GM13976 (cell line): ENCODE data around the gene NR3C2.

Experiments used
- DNase-seq: peaks from one replicate; pipeline ENCODE4 v3.0.0; 2012; ENCODE audit warnings: low spot score
- in situ Hi-C: fragments of 300-500 bp; cut with MboI; formaldehyde crosslinking; loops from one replicate; pipeline ENCODE4 v1.12.0; 2022; ENCODE audit warnings: low sequenced_read_pairs, mixed read lengths, inconsistent platforms; ENCODE audit not compliant: unreplicated experiment
- TF ChIP-seq, protein P1 (sequence below): IDR thresholded peaks from 2 replicates; pipeline ENCODE4 v1.5.1; 2012; ENCODE audit warnings: borderline replicate concordance, mild to moderate bottlenecking; ENCODE audit not compliant: insufficient read depth; ENCODE audit errors: extremely low read depth, missing control alignments, control extremely low read depth

NR3C2 gene

DNA sequence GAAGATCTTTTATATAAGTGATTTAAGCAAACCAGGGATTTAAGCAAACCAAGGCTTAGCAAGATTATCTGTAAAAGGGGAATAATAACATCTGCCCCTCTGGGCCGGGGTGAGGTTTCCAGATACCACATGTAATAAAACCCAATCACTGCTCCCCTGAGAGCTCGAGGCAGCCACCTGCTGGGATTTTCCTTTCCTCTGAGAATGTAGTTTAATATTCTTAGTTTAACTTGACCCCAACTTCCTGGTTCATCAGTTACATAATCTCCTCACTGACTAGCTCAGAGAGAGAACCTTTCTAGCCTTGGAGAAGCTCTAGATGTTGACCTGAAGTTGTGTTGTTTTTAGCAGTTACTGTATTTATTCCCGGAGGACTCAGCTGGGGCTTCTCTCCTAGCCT is 387.9 kb downstream of the NR3C2 start:
- in situ Hi-C loops: no loop called here
- DNase-seq: no peak

DNA sequence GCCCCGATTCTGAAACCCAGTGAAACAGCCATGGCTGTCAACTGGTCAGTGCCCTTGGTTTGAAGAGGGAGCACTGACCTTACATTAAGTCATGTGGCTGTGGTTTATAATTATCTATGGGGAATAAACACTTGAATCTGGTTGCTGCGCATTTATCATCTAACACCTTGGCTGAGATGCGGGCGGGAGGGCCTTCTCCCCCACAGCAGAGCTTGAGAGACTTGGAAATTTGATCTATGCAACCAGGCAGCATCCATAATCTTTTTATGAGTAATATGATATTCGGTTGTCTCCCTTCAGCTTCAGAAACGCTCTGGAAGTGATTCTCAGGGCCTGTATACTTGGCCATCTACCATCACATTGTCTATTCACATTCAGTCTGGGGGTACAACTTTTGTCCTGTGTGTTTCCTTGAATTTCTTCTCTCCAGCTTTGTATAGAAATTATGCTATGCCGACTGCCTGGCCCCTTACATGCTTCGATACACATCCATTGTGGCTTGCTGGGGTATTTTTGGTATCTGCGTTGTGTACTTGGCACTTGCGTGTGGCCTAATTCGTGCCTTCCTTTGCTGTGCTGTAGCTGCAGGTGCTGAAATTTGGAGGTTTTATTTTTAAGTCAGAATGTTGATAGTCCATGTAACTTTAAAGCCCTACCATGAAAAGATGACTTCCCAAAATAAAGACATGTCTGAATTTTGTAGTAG is 388.8 kb downstream of the NR3C2 start:
- TF ChIP-seq, protein P1, sequence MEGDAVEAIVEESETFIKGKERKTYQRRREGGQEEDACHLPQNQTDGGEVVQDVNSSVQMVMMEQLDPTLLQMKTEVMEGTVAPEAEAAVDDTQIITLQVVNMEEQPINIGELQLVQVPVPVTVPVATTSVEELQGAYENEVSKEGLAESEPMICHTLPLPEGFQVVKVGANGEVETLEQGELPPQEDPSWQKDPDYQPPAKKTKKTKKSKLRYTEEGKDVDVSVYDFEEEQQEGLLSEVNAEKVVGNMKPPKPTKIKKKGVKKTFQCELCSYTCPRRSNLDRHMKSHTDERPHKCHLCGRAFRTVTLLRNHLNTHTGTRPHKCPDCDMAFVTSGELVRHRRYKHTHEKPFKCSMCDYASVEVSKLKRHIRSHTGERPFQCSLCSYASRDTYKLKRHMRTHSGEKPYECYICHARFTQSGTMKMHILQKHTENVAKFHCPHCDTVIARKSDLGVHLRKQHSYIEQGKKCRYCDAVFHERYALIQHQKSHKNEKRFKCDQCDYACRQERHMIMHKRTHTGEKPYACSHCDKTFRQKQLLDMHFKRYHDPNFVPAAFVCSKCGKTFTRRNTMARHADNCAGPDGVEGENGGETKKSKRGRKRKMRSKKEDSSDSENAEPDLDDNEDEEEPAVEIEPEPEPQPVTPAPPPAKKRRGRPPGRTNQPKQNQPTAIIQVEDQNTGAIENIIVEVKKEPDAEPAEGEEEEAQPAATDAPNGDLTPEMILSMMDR: no peak
- no peak for DNase-seq
- in situ Hi-C loops: no loop called here

More for the DNA sequence above, 387.9 kb downstream of the NR3C2 start:
- TF ChIP-seq, protein P1: no peak

GRCh38 chr4:148052448-148052847 is 389.8 kb downstream of the NR3C2 start:
- in situ Hi-C loops: no loop called here
- DNase-seq: no peak
- TF ChIP-seq, protein P1: no peak

DNA sequence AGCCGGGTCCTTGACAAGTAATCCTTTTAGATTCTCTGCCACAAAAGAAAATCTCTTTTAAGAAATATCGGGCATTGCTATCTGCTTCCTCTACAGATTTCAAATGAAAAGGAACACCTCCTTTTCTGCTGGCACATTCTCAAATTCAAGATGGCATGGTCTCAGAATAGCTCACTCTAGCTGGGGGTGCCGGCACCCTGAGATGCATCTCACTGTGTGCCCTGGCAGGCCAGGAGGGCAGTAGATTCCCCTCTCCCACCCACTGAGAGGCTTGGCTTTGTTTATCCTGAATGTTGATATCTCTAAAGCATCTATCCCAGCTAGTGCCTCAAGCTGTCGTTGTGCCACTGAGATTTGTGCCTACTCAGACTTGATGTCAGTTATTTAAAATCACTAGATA is 390.8 kb downstream of the NR3C2 start:
- in situ Hi-C loops: no loop called here
- no peak for DNase-seq
- TF ChIP-seq, protein P1: no peak

DNA sequence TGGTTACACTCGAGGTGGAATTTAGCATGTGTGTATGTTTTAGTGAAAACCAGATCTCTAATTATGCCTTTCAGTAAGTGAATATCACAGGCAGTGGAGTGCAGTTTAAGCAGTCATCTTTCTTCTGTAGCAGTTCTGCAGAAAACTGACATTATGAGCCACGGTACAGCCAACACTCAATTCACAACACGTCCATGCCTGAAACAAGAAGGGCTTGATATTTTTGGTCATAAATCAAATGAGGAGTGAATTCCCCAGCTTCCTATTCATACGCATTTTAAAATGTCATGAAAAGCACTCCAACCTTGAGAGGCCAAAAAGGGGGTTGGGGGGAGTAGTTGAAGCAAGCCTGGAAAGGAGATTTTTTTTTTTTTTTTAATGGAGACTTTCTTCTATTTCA is 393.6 kb downstream of the NR3C2 start:
- TF ChIP-seq, protein P1: no peak
- DNase-seq: no peak
- in situ Hi-C loops: no loop called here

DNA sequence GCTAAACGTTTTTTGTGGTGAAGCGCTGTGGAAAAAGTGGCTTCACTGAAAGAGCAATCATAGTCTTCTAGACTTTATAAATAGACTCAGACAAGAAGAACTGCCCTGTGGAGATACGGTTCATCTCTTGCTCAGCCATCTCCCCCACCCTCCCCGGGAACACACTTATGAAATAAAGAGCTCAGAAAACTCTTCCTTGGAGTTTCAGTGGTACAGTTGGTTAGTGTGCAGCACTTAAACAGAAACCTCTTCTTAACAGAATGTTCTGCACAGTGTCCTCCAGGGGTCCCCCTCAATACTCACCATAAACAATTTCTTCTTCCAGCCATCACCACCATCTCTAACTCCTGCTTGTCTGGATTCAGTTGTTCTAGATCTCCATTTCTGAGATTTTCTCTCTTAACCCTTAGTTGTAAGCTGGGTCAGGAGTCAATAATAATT is 397.3 kb downstream of the NR3C2 start:
- in situ Hi-C loops: no loop called here
- DNase-seq: peak; percentile 56
- TF ChIP-seq, protein P1: no peak
